HG02588 (cell line): ENCODE results near the gene CFAP91.
"Not testable (repeated sequence)": the region's sequence is repeated elsewhere in the genome, so short reads cannot be mapped to it uniquely, and the experiment has no call there.

Experiments used
- ATAC-seq: cut with Tn5 transposase; IDR thresholded peaks from one replicate; pipeline ENCODE4 v1.9.1; 2021; ENCODE audit warnings: mild to moderate bottlenecking, moderate library complexity; ENCODE audit not compliant: unreplicated experiment

Gene CFAP91

GRCh38 chr3:119676771-119677640 is 25.8 kb upstream of the CFAP91 start, which contains the start of gene COX17:
Gene COX17, minus strand, starts transcription at chr3:119677406. Its CDS starts 96 bp downstream, at chr3:119677310.
- peak; percentile 88 for ATAC-seq

DNA sequence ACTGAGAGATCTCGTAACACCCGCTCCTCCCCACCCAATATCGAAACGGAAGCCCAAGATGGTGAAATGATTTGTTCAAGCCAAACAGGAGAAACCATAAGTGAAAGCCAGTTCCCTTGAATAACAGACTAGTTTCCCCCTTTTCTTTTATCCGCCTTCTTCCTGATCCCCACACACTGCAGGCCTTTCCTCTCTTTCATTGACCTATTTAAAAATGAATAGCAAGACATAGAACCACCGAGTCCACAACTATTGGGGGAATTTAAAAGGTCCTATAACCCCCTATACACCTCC is 25.2 kb upstream of the CFAP91 start:
- no peak for ATAC-seq

DNA sequence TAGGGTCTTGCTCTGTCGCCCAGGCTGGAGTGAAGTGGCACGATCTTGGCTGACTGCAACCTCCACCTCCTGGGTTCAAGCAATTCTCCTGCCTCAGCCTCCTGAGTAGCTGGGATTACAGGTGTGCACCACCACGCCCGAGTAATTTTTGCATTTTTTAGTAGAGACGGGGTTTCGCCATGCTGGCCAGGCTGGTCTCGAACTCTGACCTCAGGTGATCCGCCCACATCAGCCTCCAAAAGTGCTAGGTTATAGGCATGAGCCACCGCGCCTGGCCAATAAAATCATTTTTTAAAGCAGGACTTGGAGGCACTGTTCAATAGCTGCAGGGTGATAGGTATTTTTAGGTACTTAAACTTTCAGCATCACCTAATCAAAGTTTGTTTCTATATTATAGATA is 24.6 kb upstream of the CFAP91 start:
- ATAC-seq, result not testable (repeated sequence)

- ATAC-seq, result no peak
Observed at GRCh38 chr3:119679874-119680273, 22.9 kb upstream of the CFAP91 start.

- ATAC-seq, result no peak
Observed at GRCh38 chr3:119681279-119681678, 21.5 kb upstream of the CFAP91 start.

GRCh38 chr3:119683421-119683820 is 19.4 kb upstream of the CFAP91 start:
- no peak for ATAC-seq

GRCh38 chr3:119690043-119690656 is 12.7 kb upstream of the CFAP91 start:
- ATAC-seq, result no peak

DNA sequence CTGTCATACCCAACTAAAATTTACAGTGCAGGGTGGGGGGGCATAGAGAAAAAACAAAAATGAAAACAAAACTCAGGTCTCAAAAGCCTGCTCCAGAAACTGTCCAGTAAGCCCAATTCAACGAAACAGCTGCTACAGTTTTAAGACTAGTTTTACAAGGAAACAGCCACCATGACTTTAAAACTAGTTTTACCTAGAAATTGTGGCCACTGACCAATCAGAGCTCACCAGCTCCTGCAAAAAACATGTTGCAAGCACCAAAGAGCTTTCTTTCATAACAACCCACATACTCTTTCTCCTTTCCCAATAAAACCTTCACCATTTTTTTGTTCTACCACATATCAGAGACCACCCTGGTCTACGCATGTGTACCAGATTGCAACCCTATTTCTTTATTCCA is 7.3 kb upstream of the CFAP91 start:
- ATAC-seq, result no peak

- peak; percentile 58 for ATAC-seq
Observed at GRCh38 chr3:119697394-119697793, 5.4 kb upstream of the CFAP91 start.

DNA sequence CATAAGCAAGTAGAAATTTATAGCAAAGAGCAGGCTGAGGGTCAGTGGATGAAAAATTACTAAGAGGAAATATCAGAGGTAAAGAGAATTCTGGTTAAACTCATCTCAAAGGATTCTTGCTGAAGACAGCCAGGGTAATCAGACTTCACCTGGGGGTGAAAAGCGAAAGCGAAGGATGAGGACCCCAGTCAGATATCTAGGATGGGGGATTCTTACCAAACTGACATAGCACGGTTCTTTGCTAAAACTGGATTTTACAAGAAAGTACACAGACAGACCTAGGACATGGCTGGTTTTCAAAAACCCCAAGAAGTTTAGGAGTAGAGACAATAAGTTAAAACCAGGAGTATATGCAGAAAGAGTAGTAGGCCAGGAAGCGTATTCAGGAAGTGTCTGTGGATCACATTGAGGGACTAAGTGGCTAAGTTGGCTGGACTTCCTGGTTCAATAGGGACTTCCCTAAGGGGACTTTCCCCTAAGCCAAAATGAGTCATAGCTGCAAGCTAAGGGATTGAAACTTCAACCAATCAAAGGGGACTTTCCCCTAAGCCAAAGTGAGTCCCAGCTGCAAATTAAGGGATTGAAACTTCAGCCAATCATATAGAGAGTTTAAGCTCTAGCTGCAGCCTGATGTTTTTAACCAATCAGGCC is 2.4 kb upstream of the CFAP91 start:
- ATAC-seq, result peak; percentile 30

GRCh38 chr3:119700920-119701734 is 1.7 kb upstream of the CFAP91 start:
- ATAC-seq, result peak; percentile 8

- ATAC-seq, result no peak
Observed at GRCh38 chr3:119703820-119704531, 1.2 kb downstream of the CFAP91 start.

GRCh38 chr3:119715105-119715504 is 12.3 kb downstream of the CFAP91 start:
- ATAC-seq, result no peak

GRCh38 chr3:119716998-119717397 is 14.2 kb downstream of the CFAP91 start:
- no peak for ATAC-seq

- ATAC-seq, result no peak
Observed at GRCh38 chr3:119717520-119717919, 14.7 kb downstream of the CFAP91 start.

DNA sequence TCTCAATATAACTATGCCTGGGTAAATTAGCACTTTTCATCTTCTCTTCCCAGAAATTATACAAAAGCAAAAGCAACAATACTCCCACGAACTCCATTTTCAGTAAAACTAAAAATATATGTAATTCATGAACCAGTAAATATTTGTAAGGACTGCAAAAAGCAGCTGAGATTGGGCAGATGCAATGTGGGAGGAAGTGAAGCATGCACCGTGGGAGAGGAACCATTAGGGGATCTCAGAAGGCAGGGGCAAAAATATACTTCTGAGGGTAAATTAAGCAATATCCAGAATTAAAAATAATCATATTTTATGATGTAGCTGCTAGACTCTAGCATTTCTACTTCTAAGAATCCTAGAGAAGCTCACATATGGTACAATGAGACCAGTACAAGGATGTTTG is 20.2 kb downstream of the CFAP91 start:
- no peak for ATAC-seq

DNA sequence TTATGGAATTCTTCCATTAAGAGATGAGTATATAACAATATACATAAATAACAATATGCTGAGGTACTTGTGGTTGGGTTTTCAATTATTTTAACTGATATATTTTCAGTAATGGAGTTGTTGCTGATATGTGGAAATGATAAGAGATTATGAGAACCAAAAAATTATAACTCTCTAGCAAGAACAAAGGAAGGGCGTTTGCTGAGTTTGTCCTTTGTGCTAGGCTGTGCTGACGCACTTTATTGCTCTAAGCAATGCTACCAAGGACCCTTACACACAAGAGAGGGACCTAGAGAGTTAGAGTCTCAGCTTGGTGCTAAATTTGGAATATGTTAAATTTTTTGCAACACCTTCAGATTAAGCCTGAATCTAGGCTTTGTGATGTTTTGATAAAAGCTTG is 24.1 kb downstream of the CFAP91 start:
- no peak for ATAC-seq

DNA sequence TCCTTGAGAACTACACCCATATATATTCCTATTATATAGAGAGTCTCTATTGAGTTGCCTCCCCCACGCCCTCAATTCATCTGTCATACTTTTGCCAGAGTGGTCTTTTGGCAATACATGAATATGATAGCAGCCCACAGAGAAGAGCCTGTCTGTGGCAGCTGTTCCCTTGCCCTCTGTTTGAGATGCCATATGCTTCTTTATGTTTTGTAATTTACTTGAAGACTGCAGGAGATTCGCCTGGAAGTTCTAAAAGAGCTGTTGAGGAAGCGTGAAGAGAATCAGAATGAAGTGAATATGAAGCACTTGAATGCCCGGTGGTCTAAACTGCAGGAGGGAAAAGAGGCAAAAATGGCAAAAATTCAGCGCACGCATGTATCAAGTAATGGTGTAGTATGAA is 27.2 kb downstream of the CFAP91 start:
- no peak for ATAC-seq

GRCh38 chr3:119731560-119732343 is 28.9 kb downstream of the CFAP91 start:
- ATAC-seq, result no peak

DNA sequence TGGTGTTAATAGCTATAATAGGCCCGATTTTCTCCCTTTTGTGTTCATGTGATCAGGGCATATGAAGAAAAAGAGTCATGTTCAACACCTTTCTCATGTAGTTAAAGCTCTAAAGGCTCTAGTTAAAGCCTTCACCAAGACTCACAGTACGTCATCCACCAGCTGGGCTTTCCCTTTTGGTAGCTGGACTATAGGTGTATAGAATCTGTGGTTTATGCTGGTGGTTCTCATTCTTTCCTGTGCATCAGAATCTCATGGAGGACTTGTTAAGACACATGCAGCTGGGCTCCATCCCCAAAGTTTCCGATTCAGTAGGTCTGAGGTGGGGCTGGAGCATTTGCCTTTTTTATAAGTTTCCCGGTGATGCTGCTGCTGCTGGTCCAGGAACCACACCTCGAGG is 31.0 kb downstream of the CFAP91 start:
- no peak for ATAC-seq
